HG02763 (cell line): Measurements from ENCODE around the gene CLBA1.

Experiments
- ATAC-seq: cut with Tn5 transposase; IDR thresholded peaks from one replicate; pipeline ENCODE4 v1.9.1; 2021; ENCODE audit warnings: mild to moderate bottlenecking, moderate library complexity; ENCODE audit not compliant: unreplicated experiment

CLBA1 gene

GRCh38 chr14:105005329-105005928 lies 19.8 kb downstream of the CLBA1 start:
- ATAC-seq = no peak

GRCh38 chr14:105005929-105006830 lies 20.6 kb downstream of the CLBA1 start:
- ATAC-seq = no peak

- ATAC-seq = no peak
These were observed 21.4 kb downstream of the CLBA1 start for GRCh38 chr14:105006831-105007592.

- ATAC-seq = no peak
These were observed 22.1 kb downstream of the CLBA1 start for GRCh38 chr14:105007593-105008264.

- no peak for ATAC-seq
These were observed 24.5 kb downstream of the CLBA1 start for GRCh38 chr14:105010106-105010505.

GRCh38 chr14:105010891-105011291 lies 25.3 kb downstream of the CLBA1 start:
- no peak for ATAC-seq

GRCh38 chr14:105011312-105011990 lies 25.9 kb downstream of the CLBA1 start:
- ATAC-seq = no peak

- no peak for ATAC-seq
These were observed 26.8 kb downstream of the CLBA1 start for GRCh38 chr14:105012171-105012985.

GRCh38 chr14:105013150-105013785 lies 27.7 kb downstream of the CLBA1 start:
- no peak for ATAC-seq

- no peak for ATAC-seq
These were observed 28.4 kb downstream of the CLBA1 start for GRCh38 chr14:105014032-105014431.

- ATAC-seq = no peak
These were observed 29.0 kb downstream of the CLBA1 start for GRCh38 chr14:105014631-105015030.

GRCh38 chr14:105015242-105015641 lies 29.7 kb downstream of the CLBA1 start:
- ATAC-seq = no peak

- ATAC-seq = no peak
These were observed 30.3 kb downstream of the CLBA1 start for GRCh38 chr14:105015905-105016304.

- no peak for ATAC-seq
These were observed 32.8 kb downstream of the CLBA1 start for GRCh38 chr14:105018414-105018813.

- ATAC-seq = peak; percentile 18
These were observed 34.5 kb downstream of the CLBA1 start for GRCh38 chr14:105019861-105020814.

GRCh38 chr14:105020815-105021655 lies 35.4 kb downstream of the CLBA1 start, which contains the start of gene CDCA4:
Gene CDCA4, minus strand, starts transcription at chr14:105021083. Its CDS starts 9,154 bp downstream, at chr14:105011929.
- peak; percentile 83 for ATAC-seq
